Measurements from ENCODE around the gene ME3.
"Not testable (repeated sequence)": the region's sequence is repeated elsewhere in the genome, so short reads cannot be mapped to it uniquely, and the experiment has no call there.

- TF ChIP-seq CTCF, POLR2A (IDR thresholded peaks at IDR 0.05): not testable (repeated sequence)
Observed at GRCh38 chr11:86423488-86423887, 248.9 kb downstream of the ME3 start.
